ENCODE data around the gene ZDHHC7.
"Not testable (repeated sequence)": the region's sequence is repeated elsewhere in the genome, so short reads cannot be mapped to it uniquely, and the experiment has no call there.

The ZDHHC7 gene

GRCh38 chr16:85010931-85011845 is at the start of gene ZDHHC7:
TSS of gene ZDHHC7 (minus strand) at chr16:85011535. CDS start at chr16:84990618, 20,917 bp downstream.
- peak; percentile 63 for DNase-seq

GRCh38 chr16:85058909-85059308 is 47.6 kb upstream of the ZDHHC7 start:
- no peak for DNase-seq

DNA sequence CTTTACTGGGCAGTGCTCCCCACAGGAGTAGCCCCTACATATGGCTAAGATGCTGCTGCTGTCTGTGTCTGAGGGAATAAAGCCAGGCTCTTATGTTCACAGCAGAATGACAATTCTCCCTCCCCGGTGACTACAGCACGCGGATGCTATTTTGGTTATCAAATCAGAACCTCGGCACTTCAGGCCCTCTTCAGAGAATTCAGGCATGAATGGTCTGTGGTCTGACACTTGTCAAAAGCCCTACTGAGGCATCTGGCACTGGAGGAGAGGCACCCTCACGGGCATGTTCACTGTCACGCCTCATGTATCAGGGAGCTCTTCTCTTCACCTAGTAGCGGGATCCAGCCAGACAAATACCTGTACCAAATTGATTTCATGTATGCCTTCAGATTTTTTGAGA is 46.6 kb upstream of the ZDHHC7 start:
- no peak for DNase-seq

DNA sequence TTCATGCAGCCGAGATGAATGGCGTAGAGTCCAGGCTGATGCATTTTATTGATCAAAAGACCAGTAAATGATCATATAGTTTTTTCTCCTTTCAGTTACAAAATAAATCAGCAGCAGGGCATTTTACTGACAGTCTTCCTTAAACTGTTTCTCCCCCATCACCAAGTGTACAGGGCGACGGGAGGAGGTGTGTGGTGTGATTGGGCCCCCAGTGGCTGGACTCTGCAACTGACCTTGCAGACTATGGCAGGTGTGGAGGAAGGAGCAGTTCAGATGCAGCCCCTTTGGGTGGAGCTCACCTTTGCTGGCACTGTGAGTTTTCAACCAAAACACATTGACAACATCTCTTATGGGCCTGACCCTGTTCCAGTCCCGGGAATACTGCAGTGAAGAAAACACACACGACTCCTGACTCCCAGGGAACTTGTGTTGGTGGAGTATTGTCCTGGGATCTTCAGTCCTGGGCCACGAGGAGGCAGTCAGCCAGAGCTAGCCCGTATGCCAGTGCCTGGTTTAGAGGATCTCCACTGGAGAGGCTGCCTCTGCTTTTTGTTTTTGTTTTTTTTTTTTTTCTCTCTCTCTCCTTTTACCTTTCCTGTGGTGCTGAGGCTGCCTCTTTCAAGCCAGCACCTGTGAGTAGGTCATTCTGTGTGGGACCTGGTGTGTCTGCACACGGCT is 46.0 kb upstream of the ZDHHC7 start:
- DNase-seq = no peak

GRCh38 chr16:85056211-85056748 is 44.9 kb upstream of the ZDHHC7 start:
- DNase-seq = no peak

- DNase-seq = no peak
These were observed 44.3 kb upstream of the ZDHHC7 start for GRCh38 chr16:85055493-85056210.

- DNase-seq = no peak
These were observed 43.7 kb upstream of the ZDHHC7 start for GRCh38 chr16:85054948-85055492.

GRCh38 chr16:85054321-85054720 is 43.0 kb upstream of the ZDHHC7 start:
- not testable (repeated sequence) for DNase-seq

DNA sequence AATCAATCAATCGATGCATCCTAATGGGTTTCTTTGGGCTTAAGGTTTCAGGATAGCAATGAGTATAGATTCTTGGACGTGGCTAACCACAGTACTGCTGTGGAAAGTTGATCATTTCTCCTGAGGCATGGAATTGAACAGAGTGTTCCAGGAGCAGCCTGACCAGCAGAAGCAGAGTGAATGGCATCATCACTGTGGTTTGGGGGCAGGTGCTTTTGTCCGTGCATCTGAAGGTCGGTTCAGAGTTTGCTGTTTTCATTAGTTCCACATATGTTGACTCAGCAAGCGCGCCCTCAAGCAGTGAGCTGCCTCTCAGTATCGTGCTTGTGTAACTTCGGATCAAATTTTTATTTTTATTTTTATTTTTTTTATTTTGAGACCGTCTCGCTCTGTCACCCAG is 41.2 kb upstream of the ZDHHC7 start:
- no peak for DNase-seq

GRCh38 chr16:85051683-85052082 is 40.3 kb upstream of the ZDHHC7 start:
- no peak for DNase-seq

DNA sequence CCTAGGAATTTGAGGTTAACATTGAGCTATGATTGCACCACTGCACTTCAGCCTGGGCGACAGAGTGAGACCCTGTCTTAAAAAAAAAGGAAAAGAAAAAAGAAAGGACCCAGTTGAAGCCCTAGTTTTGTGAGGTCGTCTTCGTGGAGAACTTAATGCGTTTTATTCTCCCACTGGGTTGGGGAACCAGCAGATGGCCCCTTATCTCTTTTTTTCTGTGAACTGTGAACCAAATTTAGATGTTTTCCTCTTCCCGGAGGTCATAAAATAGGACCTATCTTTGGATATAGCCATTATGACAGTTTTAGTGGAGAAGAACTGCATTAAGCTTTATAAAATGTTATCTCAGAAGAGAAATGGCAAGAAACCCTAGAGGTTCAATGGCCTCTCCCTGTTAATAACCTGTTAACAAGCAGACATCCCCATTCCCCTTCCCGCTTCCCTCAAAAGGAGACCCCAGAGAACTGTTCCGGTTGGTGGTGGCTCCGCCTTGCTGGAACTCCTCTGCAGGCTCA is 39.8 kb upstream of the ZDHHC7 start:
- no peak for DNase-seq

DNA sequence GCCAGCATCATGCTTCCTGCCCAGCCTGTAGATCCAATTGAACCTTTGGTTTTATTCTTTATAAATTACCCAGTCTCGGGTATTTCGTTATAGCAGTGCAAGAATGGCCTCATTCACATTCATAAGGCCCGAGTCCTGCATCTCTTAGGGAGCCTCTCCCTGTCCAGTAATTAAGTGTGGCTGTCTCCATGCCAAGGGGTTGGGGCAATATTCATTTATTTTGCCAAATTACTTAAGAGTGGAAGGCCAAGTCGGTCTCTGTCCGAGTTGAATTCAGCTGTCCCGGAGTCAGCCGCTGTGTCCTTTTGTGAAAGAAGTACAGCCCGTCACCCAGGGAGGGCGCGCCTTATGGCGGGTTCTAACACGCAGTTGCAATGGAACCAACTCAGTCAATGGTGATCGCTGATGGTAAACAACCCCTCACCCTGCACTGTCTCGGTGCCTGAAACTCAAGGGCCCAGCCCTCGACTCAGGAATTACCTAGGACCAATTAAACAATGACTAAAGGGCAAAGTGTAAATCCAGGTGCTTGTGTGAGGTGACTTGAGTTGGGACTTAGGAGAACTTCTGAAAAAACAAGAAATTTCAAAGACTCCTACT is 38.5 kb upstream of the ZDHHC7 start:
- DNase-seq = no peak

DNA sequence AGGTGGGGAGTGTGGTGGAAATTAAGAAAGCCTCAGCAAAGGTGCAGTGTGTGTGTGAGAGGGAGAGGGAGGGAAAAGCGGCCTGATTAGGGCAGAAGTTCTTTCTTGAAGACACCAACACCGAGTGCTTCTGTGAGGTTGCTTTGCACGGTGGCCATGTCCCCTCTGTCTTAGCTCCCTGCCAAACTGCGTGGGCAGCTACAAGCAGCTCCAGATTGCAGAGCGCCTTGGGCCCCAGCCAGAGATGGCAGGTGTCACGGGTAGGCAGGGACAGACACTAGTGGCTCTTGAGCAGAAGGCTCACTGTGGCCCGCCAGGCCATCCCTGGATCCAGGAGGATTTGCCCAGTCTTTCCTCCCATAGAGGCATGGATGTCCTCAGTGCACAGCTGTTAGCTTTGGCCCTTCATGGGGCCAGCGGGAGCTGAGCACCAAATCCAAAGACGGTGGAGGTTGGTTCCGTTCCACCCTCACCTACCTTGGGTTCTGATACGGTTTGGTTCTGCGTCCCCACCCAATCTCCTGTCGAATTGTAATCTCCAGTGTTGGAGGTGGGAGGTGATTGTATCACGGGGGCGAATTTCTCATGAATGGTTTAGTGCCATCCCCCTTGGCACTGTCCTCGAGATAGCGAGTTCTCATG is 37.7 kb upstream of the ZDHHC7 start:
- no peak for DNase-seq

GRCh38 chr16:85047867-85048455 is 36.6 kb upstream of the ZDHHC7 start:
- DNase-seq = no peak

DNA sequence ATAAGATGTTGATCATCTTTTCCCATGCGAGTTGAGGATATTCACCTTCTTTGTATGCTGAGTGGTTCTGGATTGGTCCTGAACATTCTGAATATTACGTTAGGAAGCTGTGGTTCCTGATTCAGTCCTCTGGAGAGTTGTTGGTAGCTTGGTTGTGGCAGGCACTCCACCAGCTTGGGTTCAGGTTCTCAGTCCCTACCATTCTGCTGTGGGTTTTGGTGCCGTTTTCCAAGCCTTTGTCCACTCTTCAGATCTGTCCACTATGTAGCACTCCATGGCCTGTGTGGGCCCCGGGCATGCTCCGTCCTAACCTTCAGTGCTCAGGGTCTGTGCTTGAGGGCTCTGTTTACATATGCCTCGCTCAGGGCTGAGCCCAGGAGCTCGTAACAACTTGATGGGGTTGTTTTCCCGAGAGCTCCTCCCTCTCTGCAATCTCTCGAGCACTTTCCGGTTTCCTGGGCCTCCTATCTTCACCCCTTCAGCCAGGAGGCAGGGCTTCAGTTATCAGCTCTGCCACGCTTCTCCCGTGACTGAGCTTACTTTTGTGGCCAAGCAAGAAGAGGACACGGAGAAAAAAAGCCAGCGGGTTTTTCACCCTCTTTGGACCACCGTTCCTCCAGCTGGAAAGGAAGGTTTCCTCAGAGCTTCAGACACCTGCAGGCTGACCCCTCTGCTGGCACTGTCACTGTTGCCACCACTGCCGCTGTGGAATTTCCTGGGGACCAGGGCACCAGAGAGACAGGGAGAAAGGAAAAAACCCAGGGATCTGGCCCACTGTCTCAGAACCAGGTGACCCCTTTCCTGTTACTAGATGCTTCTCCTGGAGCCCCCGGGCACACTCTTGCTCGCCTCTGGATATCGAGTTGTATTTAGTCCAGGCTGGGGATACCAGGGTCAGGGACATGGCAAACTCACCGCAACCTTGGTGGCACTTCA is 35.9 kb upstream of the ZDHHC7 start:
- DNase-seq = peak; percentile 53

DNA sequence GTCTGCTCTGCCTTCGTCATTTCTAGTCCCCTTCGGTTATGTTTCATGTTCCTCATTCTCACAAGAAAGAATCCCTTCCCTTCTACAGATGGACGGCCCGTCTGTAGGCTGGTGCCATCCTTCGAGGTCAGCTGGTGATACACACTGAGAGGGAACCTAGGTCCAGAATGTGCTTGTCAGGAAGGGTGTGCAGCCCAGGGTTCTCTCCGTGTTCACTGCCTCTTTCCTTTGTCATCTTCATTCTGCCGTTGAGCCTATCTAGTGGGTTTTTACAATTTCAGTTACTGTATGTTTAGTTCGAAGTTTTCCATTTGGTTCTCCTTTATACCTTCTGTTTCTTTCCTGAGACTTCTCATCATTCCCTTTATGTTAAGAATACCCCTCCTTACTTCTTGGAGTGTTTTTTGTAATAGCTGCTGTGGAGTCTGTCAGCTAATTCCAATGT is 35.2 kb upstream of the ZDHHC7 start:
- no peak for DNase-seq

- no peak for DNase-seq
These were observed 34.5 kb upstream of the ZDHHC7 start for GRCh38 chr16:85045641-85046471.

GRCh38 chr16:85045077-85045476 is 33.7 kb upstream of the ZDHHC7 start:
- DNase-seq = no peak

GRCh38 chr16:85042606-85043005 is 31.3 kb upstream of the ZDHHC7 start:
- DNase-seq = no peak
